Measurements from ENCODE around the gene CIB4.

DNA sequence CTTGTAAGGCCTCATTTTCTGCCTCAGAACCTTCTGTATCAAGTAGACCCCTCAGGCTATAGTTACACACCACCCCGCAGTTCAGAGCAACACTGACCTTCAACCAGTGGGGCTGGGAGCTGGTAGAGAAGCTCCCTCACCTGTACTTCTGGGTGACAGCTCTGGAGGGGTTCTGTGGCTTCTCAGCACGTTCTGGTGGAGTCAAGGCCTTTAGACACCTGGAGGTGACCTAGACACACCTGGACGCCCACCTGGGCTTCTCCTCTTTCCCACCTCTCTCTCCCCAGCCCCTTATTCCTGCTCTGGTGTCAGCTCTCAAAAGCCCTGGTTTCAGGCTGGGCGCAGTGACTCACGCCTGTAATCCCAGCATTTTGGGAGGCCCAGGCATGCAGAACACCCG lies 7.3 kb upstream of the CIB4 start:
- TF ChIP-seq POLR2A (IDR thresholded peaks at IDR 0.05) (no peak), POLR2AphosphoS5 (IDR thresholded peaks at IDR 0.05) (no peak), EP300 (IDR thresholded peaks at IDR 0.05) (no peak)
- TF ChIP-seq, protein P1, sequence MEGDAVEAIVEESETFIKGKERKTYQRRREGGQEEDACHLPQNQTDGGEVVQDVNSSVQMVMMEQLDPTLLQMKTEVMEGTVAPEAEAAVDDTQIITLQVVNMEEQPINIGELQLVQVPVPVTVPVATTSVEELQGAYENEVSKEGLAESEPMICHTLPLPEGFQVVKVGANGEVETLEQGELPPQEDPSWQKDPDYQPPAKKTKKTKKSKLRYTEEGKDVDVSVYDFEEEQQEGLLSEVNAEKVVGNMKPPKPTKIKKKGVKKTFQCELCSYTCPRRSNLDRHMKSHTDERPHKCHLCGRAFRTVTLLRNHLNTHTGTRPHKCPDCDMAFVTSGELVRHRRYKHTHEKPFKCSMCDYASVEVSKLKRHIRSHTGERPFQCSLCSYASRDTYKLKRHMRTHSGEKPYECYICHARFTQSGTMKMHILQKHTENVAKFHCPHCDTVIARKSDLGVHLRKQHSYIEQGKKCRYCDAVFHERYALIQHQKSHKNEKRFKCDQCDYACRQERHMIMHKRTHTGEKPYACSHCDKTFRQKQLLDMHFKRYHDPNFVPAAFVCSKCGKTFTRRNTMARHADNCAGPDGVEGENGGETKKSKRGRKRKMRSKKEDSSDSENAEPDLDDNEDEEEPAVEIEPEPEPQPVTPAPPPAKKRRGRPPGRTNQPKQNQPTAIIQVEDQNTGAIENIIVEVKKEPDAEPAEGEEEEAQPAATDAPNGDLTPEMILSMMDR (IDR thresholded peaks at IDR 0.05) = no peak

Measured in sigmoid colon (tissue), 4 donors.